A549 (cell line): ENCODE measurements around the gene ADCY2. TPM values are rescaled to one million over a fixed set of nuclear protein-coding genes. Genes with fewer than 3 reads are reported as not detected.

Source experiments
- ATAC-seq, 2 experiments: fragments of 200-7000 bp in 1 of 2; fragments of >200 bp in 1 of 2; cut with Nextera tagmentation in 1 of 2; cut with Tn5 transposase in 1 of 2; 3 replicates each; pipeline versions ENCODE4 v1.8.0 to v1.9.1; 2018 to 2020; ENCODE audit warnings: mild to moderate bottlenecking in 1 of 2, moderate library complexity in 1 of 2
- CTCF ChIA-PET: fragments of 300-600 bp; sonication (Branson Sonifier 250); formaldehyde crosslinking; extraction: SDS; loops from one replicate; lab custom pipeline; 2021; ENCODE audit warnings: antibody characterized with exemption, inconsistent platforms; lab: Yijun Ruan, JAX
- POLR2A ChIA-PET: fragments of 350-600 bp; formaldehyde crosslinking; extraction: SDS; loops from one replicate; lab custom pipeline; 2021; ENCODE audit warnings: antibody characterized with exemption, inconsistent platforms; lab: Yijun Ruan, JAX
- DNase-seq, 2 experiments: peaks; one replicate each; pipeline versions ENCODE4 v3.0.0 to v3.0.0-alpha.2; 2011 to 2016; ENCODE audit warnings: low read depth in 1 of 2, low spot score in 1 of 2
- FAIRE-seq: peaks from 2 replicates; lab custom pipeline; 2011; peaks lifted over from hg19 to GRCh38; lab: Jason Lieb, UNC
- H3K27ac ChIP-seq, 2 experiments: fragments of >200 bp; sonication (Bioruptor Twin); formaldehyde crosslinking; 3 replicates each; pipeline ENCODE4 v1.5.1; 2016 to 2017
- H3K4me1 ChIP-seq: fragments of >200 bp; sonication (Bioruptor Twin); formaldehyde crosslinking; 3 replicates; pipeline ENCODE4 v1.6.1; 2016
- H3K4me2 ChIP-seq: fragments of >200 bp; sonication (Bioruptor Twin); formaldehyde crosslinking; 3 replicates; pipeline ENCODE4 v1.6.1; 2016
- H3K4me3 ChIP-seq: fragments of >200 bp; sonication (Bioruptor Twin); formaldehyde crosslinking; 3 replicates; pipeline ENCODE4 v1.5.1; 2016
- H3K9me3 ChIP-seq: fragments of >200 bp; sonication (Bioruptor Twin); formaldehyde crosslinking; 3 replicates; pipeline ENCODE4 v1.6.1; 2016
- ATOH8 ChIP-seq: fragments of 250-450 bp; sonication (Bioruptor Pico); IDR thresholded peaks from 2 replicates; pipeline ENCODE4 v1.5.0; 2020; ENCODE audit warnings: low read depth, mild to moderate bottlenecking, moderate library complexity
- BHLHE40 ChIP-seq: IDR thresholded peaks from 2 replicates; pipeline ENCODE4 v1.6.1; 2012; ENCODE audit warnings: low read depth, low read length, inconsistent platforms
- CBX2 ChIP-seq: fragments of 200-600 bp; sonication (generic); IDR thresholded peaks from 2 replicates; pipeline ENCODE4 v1.6.1; 2016; ENCODE audit warnings: low read depth, mild to moderate bottlenecking, borderline replicate concordance
- CEBPB ChIP-seq, 2 experiments: fragments of >200 bp in 1 of 2; sonication (Bioruptor Twin) in 1 of 2; formaldehyde crosslinking in 1 of 2; IDR thresholded peaks; 2 replicates each; pipeline ENCODE4 v1.6.1; 2012 to 2016
- CHD2 ChIP-seq: fragments of 150-350 bp; IDR thresholded peaks from 2 replicates; pipeline ENCODE4 v1.6.1; 2014; ENCODE audit warnings: low read length; ENCODE audit not compliant: partially characterized antibody
- CHD4 ChIP-seq: fragments of 200-600 bp; sonication (generic); IDR thresholded peaks from 2 replicates; pipeline ENCODE4 v1.6.1; 2016; ENCODE audit warnings: antibody characterized with exemption, mild to moderate bottlenecking, borderline replicate concordance
- E2F6 ChIP-seq: IDR thresholded peaks from 2 replicates; pipeline ENCODE4 v1.6.1; 2012; ENCODE audit warnings: low read depth, borderline replicate concordance
- EHMT2 ChIP-seq: fragments of 200-600 bp; sonication (generic); IDR thresholded peaks from 2 replicates; pipeline ENCODE4 v1.6.1; 2016; ENCODE audit warnings: antibody characterized with exemption, low read depth, mild to moderate bottlenecking, moderate library complexity
- ELK1 ChIP-seq: fragments of 150-350 bp; IDR thresholded peaks from 2 replicates; pipeline ENCODE4 v1.6.1; 2014; ENCODE audit warnings: low read depth, mild to moderate bottlenecking, low read length
- EP300 ChIP-seq, 2 experiments: fragments of >200 bp; sonication (Bioruptor Twin); formaldehyde crosslinking; IDR thresholded peaks; 2 replicates in 1 of 2; 3 replicates in 1 of 2; pipeline ENCODE4 v1.6.1; 2016 to 2017
- ESRRA ChIP-seq: fragments of 150-350 bp; IDR thresholded peaks from 2 replicates; pipeline ENCODE4 v1.6.1; 2014; ENCODE audit warnings: mild to moderate bottlenecking, low read length, borderline replicate concordance
- FOSB ChIP-seq: fragments of 250-450 bp; sonication (Bioruptor Pico); IDR thresholded peaks from 2 replicates; pipeline ENCODE4 v1.5.0; 2020; ENCODE audit warnings: mild to moderate bottlenecking, moderate library complexity
- HEYL ChIP-seq: fragments of 250-450 bp; sonication (Bioruptor Pico); IDR thresholded peaks from 2 replicates; pipeline ENCODE4 v1.8.0; 2021; ENCODE audit warnings: mild to moderate bottlenecking, moderate library complexity
- HOXB13 ChIP-seq: fragments of 250-450 bp; sonication (Bioruptor Pico); IDR thresholded peaks from 2 replicates; pipeline ENCODE4 v1.5.0; 2020; ENCODE audit warnings: low read depth, mild to moderate bottlenecking, moderate library complexity
- JUN ChIP-seq, 2 experiments: fragments of >200 bp; sonication (Bioruptor Twin); formaldehyde crosslinking; IDR thresholded peaks; 2 replicates in 1 of 2; 3 replicates in 1 of 2; pipeline ENCODE4 v1.6.1; 2016 to 2017
- KDM1A ChIP-seq: fragments of 200-600 bp; sonication (generic); IDR thresholded peaks from 2 replicates; pipeline ENCODE4 v1.6.1; 2016; ENCODE audit warnings: low read depth, mild to moderate bottlenecking
- MAZ ChIP-seq: fragments of 150-350 bp; IDR thresholded peaks from 2 replicates; pipeline ENCODE4 v1.6.1; 2014; ENCODE audit warnings: antibody characterized with exemption, low read depth, low read length, borderline replicate concordance
- NR3C1 ChIP-seq: fragments of >200 bp; sonication (Bioruptor Twin); formaldehyde crosslinking; IDR thresholded peaks from 3 replicates; pipeline ENCODE4 v1.6.1; 2017
- POLR2AphosphoS2 ChIP-seq: conservative IDR thresholded peaks from 2 replicates; pipeline ENCODE4 v1.6.1; 2012; ENCODE audit warnings: low read length, improper control_type of control experiment, inconsistent platforms
- RARB ChIP-seq: fragments of 250-450 bp; sonication (Bioruptor Pico); IDR thresholded peaks from 2 replicates; pipeline ENCODE4 v1.8.0; 2021; ENCODE audit warnings: mild to moderate bottlenecking, moderate library complexity
- RFX5 ChIP-seq: fragments of 450-650 bp; IDR thresholded peaks from 2 replicates; pipeline ENCODE4 v1.7.1; 2014; ENCODE audit warnings: antibody characterized with exemption, mild to moderate bottlenecking, moderate library complexity
- USF2 ChIP-seq: fragments of 450-650 bp; IDR thresholded peaks from 2 replicates; pipeline ENCODE4 v1.6.1; 2014; ENCODE audit warnings: antibody characterized with exemption
- ZC3H11A ChIP-seq: fragments of 450-650 bp; IDR thresholded peaks from 2 replicates; pipeline ENCODE4 v1.6.1; 2014; ENCODE audit warnings: antibody characterized with exemption, mild to moderate bottlenecking
- ZFP36 ChIP-seq: fragments of 450-650 bp; IDR thresholded peaks from 2 replicates; pipeline ENCODE4 v1.6.1; 2014; ENCODE audit warnings: borderline replicate concordance; ENCODE audit not compliant: partially characterized antibody
- WGBS: methylation state at CpG from one replicate; pipeline ENCODE4 v1.1.6; 2017; ENCODE audit errors: missing lambda C conversion rate; 5-methylcytosine and 5-hydroxymethylcytosine counted together
- polyA plus RNA-seq, 4 experiments: library from polyadenylated mRNA; depleted of rRNA in 3 of 4; stranded (reverse); fragments of >200 nt; fragmentation: RNase III in 1 of 4; extraction: RNeasy Plus Mini Kit Qiagen cat#74134 plus additional on column Dnase treatment in 1 of 4; gene quantifications; 2 replicates in 3 of 4; 3 replicates in 1 of 4; pipeline ENCODE4 v1.2.3, GENCODE V29; 2011 to 2017

The ADCY2 gene
- polyA plus RNA-seq, 2 of the 4 experiments (the other 2 are of a cell fraction): not detected

- Histone ChIP-seq H3K27ac (no peak overlapping the region), H3K4me1 (no peaks in the 10 kb centered on the region), H3K4me3 (no peak overlapping the region), H3K9me3 (peaks cover 3% of the 10 kb centered on the region; the same call in 1 of the 3 replicates), H3K4me2 (no peak overlapping the region)
- CTCF ChIA-PET: no interaction called here
- no peak for ATAC-seq
- POLR2A ChIA-PET: no interaction called here
- DNase-seq: no peak
- FAIRE-seq: no peak
- WGBS: 3% methylated on average over 2 of the region's 2 CpGs
- TF ChIP-seq EP300 (IDR thresholded peaks at IDR 0.05) (no peak), CHD4 (no peak), MAZ (no peak), JUN (IDR thresholded peaks at IDR 0.05) (no peak), EHMT2 (no peak), ELK1 (no peak), FOSB (CRISPR knock-in tag) (no peak), CBX2 (no peak), ATOH8 (CRISPR knock-in tag) (no peak), BHLHE40 (no peak), RARB (CRISPR knock-in tag) (no peak), ESRRA (no peak), CHD2 (no peak), POLR2AphosphoS2 (no peak), RFX5 (no peak), NR3C1 (no peak), CEBPB (IDR thresholded peaks at IDR 0.05) (no peak), ZC3H11A (no peak)
These were observed 77.2 kb downstream of the ADCY2 start for GRCh38 chr5:7473115-7473514.

- Histone ChIP-seq H3K27ac (no peak overlapping the region), H3K4me1 (no peaks in the 10 kb centered on the region), H3K4me3 (no peak overlapping the region), H3K9me3 (peaks cover 3% of the 10 kb centered on the region; the same call in 1 of the 3 replicates), H3K4me2 (no peak overlapping the region)
- TF ChIP-seq HEYL (CRISPR knock-in tag) (no peak), USF2 (no peak), E2F6 (no peak), KDM1A (no peak), FOSB (CRISPR knock-in tag) (no peak), EHMT2 (no peak), ZFP36 (no peak), HOXB13 (CRISPR knock-in tag) (no peak)
- ChIA-PET POLR2A (no interaction called here), CTCF (no interaction called here)
- 0% methylated on average over 1 of the region's 1 CpG for WGBS
- ATAC-seq: no peak
- no peak for FAIRE-seq
- DNase-seq: no peak
These were observed 77.8 kb downstream of the ADCY2 start for GRCh38 chr5:7473668-7474215.
